ENCODE data around the gene CLRN1.

The CLRN1 gene

DNA sequence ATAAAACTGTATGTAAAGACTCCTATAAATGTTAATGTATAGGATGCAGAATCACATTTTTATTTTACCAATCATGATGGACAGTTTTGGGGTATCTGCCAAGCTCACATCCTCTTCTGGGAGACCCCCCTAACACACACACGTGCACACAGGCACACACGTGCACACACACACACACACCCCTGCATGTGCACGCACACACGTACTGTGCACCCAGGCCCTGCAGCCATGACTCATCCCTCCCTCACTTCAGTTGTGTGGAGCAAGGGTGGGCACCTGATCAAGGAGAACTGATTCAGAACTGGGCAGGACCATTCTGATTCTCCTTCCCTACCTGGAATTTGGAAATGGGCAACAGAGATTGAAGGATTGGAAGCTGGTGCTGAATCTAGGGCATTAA, 51.3 kb downstream of the CLRN1 start:
- no peak for DNase-seq (ENCODE audit: low read depth, low spot score)

DNA sequence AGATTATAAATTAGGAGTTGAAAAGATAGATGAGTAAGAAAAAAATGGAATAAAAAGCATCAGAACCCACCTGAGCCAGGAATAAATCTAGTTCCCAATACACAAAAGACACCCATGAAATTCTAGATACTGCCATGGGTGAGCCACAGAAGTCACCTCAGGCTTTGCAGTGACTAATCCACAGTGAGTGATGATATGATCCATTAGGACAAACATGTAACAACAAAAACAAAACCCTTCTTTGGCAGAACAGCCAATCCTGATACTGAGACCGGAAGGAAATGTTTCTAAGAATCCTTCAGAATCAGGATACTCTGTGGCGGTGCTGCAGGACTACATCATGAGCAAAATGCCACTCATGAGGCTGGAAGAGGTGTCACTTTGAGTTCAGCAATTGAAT, 52.3 kb downstream of the CLRN1 start:
- DNase-seq (ENCODE audit: low read depth, low spot score), result no peak

DNA sequence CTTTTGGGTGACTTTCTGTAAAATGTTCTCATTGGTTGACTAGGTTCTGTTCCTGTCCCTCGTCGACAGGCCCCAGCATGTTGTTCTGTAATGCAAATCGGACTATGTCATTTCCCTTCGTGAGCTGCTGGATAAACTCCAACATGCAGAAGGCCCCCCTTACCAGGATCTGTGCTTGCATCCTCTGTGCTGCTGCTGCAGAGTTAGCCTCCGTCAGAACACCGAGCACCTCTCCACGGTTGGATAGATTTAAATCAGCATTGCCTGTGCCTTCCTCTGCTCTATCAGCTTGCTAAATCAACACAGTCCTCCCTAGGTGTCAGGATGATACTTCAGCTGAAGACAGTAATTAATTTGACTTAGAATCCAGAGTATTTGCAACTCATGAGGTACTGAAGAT, 54.6 kb downstream of the CLRN1 start:
- no peak for DNase-seq (ENCODE audit: low read depth, low spot score)

DNA sequence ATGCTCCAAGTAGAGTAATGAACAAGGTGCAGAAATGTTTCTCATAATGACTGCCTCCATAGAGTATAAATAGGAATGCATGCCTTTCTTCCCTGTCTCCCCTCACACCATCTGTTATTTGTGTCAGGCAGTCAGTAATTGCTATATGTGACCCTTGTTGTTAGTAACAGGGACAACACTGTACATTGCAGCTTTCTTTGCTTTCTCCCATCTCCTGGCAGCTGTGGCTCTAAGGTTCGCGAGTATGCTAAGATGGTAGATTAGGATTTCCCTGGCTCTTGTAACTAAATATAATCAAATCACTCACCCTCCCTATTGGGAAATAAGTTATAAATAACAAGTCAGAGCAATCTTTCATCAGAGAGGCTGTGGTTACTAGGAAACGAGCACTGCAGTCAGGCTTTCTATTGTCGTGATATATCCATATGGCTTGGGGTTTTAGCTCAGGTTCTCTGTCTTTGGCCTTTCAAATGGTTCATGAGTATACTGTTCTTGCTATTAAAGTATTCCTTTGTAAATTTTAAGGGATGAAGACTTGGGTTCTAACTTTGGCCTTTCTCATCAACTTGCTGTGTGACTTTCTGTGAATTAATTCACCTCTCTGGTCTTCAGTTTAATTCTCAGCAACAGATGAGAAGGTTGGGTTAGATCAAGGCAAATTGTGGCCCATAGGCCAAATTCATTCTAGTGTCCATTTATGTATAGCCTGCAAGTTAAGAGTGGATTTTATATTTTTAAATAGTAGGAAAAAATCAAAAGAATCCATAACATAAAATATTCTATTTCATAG, 59.2 kb downstream of the CLRN1 start:
- no peak for DNase-seq (ENCODE audit: low read depth, low spot score)

DNA sequence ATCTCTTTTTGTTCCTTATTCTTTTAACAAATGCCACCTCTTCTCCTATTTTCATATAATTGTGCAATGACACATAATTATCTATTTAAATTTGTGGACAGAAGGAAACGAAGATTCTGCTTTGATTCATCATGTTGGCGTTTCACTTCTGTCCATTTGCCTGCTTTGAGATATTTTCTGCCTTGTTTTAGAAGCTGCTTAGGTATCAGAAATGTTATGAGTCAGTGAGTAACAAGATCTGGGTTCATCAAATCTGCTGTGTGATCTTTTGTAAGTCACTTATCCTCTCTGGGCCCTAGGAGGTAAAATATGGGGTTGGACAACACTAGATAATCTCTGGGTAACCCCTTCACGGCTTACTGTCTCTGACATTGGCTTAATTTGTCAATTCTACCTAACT, 60.0 kb downstream of the CLRN1 start:
- DNase-seq (ENCODE audit: low read depth, low spot score), result no peak

- no peak for DNase-seq (ENCODE audit: low read depth, low spot score)
Observed at GRCh38 chr3:150911771-150912170, 60.8 kb downstream of the CLRN1 start.

GRCh38 chr3:150906461-150906860, 66.1 kb downstream of the CLRN1 start:
- DNase-seq (ENCODE audit: low read depth, low spot score), result no peak

- DNase-seq (ENCODE audit: low read depth, low spot score), result no peak
Observed at GRCh38 chr3:150905746-150906145, 66.8 kb downstream of the CLRN1 start.

- DNase-seq (ENCODE audit: low read depth, low spot score), result no peak
Observed at GRCh38 chr3:150905339-150905738, 67.2 kb downstream of the CLRN1 start, which contains the start of gene MINDY4B. TSS of gene MINDY4B (minus strand) at chr3:150905439. CDS start at chr3:150905439, 0 bp downstream.

DNA sequence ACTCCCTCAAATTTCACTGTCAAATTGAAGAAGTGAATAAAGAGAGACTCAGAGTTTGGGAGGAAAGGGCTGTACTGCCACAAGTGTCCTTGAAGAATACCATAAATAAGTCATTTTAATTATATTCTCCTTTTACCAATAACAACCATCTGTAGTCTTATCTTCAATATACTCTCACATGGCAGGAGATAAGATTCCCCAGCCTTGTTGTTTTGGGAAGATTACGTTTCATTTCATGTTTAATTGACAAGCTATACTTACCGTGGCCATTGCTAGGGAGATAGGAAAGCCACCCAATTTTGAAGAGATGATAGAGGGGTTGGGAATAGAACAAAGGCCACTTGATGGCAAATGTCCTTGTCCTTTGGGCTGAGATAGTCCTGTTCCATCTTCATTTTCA, 69.5 kb downstream of the CLRN1 start:
- DNase-seq (ENCODE audit: low read depth, low spot score), result no peak

GRCh38 chr3:150901793-150902192, 70.7 kb downstream of the CLRN1 start:
- DNase-seq (ENCODE audit: low read depth, low spot score), result no peak

- DNase-seq (ENCODE audit: low read depth, low spot score), result no peak
Observed at GRCh38 chr3:150899141-150899540, 73.4 kb downstream of the CLRN1 start.

- DNase-seq (ENCODE audit: low read depth, low spot score), result no peak
Observed at GRCh38 chr3:150898046-150898754, 74.3 kb downstream of the CLRN1 start.

DNA sequence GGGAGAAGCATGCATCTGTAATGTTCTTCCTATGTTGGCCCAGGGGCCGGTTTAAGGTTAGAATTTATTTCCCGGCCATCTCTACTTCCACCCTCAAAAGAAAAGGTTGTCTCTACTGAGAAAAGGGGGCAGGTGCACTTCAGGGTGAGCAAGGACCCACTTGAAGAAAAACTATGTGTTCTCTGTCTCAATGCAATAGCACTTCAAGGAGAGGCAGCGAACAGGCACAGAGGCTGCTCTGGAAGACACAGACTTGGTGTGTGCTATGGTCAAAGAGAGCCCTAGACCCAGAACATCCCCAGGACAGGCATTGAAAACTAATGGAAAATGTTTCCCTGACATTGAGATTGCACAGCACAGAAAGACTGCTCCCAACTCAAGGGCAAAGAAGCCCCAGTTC, 74.9 kb downstream of the CLRN1 start:
- no peak for DNase-seq (ENCODE audit: low read depth, low spot score)

DNA sequence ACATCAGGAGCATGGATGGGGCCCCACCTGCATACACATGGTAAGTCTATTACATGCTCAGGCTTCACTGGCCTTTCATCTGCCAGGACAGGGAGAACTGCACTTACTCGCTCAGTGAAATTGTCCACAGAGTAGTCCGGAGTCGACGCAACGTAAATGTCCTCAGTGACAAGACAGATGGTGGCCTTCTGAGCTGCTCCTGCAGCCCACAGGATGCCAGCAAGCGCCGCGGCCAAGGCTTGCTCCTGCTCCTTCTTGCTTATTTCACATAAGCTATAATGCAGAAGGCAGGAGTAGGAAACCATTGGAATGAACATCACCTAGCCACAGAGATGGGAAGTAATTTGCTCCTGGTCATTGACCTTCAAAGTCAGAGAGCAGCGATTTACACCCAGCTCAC, 81.7 kb downstream of the CLRN1 start:
- DNase-seq (ENCODE audit: low read depth, low spot score), result no peak

GRCh38 chr3:150890295-150890694, 82.2 kb downstream of the CLRN1 start:
- DNase-seq (ENCODE audit: low read depth, low spot score), result no peak

DNA sequence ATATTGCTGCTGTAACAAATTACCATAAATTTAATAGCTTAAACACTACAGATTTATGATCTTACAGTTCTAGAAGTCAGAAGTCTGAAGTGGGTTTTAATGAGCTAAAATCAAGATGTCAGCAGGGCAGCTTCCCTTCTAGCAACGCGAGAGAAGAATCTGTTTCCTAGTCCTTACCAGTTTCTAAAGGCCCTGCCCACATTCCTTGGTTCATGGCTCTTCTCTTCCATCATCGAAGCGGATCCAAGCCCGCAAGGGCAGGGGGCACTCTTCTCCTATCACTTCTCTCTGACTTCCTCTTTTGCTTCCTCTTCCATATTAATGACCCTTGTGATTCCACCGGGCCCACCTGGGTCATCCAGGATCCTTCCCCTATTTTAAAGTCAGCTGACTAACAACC, 83.4 kb downstream of the CLRN1 start:
- no peak for DNase-seq (ENCODE audit: low read depth, low spot score)

DNA sequence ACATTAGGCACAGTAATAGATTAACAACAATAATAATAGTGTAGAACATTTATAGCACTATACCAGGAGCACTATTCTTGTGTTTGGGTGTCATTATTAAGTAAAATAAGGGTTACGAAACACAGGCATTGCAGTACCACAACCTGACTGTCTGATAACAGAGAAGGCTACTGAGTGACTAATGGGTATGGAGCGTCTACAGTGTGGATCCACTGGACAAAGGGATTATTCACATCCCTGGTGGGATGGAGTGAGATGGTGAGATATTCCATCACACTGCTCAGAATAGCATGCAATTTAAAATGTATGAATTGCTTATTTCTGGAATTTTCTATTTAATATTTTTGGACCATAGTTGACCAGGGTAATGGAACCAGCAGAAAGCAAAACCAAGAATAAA, 85.5 kb downstream of the CLRN1 start:
- DNase-seq (ENCODE audit: low read depth, low spot score), result no peak

GRCh38 chr3:150885535-150885934, 87.0 kb downstream of the CLRN1 start:
- DNase-seq (ENCODE audit: low read depth, low spot score), result no peak

DNA sequence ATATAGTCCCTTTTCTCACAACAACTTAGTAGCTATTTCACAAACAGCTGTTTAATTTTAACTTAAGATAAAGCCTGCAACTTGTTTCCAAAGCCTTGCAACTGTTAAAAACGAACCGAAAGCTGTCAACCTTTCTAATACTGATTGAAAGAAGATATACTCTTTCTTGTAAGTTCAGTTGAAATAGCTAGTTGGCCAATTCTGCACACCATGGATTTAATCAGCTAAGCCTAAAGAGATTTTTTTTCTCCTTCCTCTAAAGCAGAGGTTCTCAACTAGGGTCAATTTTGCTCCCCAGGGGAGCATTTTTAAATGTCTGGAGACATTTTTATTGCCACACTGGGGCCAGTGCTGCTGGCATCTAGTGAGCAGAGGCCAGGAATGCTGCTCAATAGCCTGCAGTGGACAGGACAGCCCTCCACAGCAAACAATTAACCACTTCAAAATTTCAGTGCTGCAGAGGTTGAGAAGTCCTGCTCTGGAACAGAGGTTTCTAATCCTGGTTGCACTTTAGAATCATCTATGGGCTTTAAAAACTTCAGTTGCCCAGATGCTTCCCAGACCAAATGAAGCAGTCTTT, 93.4 kb downstream of the CLRN1 start:
- no peak for DNase-seq (ENCODE audit: low read depth, low spot score)

DNA sequence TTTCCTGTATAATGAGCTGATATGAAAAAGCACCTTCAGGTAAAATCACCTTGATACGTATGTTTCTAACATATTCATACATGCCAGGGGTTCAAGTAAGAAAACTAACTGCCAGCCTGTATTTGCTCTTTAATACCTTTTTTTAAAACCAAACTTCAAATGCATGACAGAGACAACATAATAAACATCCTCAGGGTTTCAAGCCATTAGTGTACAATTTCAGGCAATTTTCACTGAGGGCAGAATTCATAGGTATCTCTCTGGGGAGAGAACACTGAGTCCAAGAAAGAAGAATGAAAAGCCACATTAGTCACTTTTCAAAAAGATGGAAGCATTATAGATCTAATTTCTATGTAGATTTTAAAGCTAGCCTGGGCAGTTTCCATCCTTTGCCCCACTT, 94.2 kb downstream of the CLRN1 start:
- DNase-seq (ENCODE audit: low read depth, low spot score), result no peak

DNA sequence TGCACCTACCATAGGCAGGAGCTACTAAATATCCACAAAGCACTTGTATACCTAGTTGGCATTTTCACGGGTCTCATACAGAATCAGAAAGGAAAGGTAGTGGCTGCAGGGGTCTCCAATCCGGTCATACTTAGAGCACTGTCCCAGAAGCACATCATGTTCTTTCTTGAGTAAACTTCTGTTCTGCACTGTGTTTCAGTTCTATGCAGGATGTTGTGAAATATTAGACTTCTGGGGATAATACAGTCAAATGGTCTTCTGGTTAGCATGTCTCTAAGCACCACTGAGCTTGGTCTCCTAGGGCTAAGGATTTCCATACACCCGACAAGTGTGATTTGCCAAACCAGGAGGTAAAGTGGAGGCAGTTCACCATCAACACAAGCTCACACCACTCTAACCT, 95.2 kb downstream of the CLRN1 start:
- DNase-seq (ENCODE audit: low read depth, low spot score), result no peak

All from brain pericyte (primary cell).